LoVo (cell line): ENCODE measurements around the gene PTBP1.
"Not testable (repeated sequence)": the region's sequence is repeated elsewhere in the genome, so short reads cannot be mapped to it uniquely, and the experiment has no call there.

Experiments
- DNase-seq: peaks from one replicate; pipeline ENCODE4 v3.0.0-alpha.2; 2016; ENCODE audit warnings: low spot score

PTBP1 gene

GRCh38 chr19:829129-829758 is 32.0 kb downstream of the PTBP1 start:
- DNase-seq = no peak

DNA sequence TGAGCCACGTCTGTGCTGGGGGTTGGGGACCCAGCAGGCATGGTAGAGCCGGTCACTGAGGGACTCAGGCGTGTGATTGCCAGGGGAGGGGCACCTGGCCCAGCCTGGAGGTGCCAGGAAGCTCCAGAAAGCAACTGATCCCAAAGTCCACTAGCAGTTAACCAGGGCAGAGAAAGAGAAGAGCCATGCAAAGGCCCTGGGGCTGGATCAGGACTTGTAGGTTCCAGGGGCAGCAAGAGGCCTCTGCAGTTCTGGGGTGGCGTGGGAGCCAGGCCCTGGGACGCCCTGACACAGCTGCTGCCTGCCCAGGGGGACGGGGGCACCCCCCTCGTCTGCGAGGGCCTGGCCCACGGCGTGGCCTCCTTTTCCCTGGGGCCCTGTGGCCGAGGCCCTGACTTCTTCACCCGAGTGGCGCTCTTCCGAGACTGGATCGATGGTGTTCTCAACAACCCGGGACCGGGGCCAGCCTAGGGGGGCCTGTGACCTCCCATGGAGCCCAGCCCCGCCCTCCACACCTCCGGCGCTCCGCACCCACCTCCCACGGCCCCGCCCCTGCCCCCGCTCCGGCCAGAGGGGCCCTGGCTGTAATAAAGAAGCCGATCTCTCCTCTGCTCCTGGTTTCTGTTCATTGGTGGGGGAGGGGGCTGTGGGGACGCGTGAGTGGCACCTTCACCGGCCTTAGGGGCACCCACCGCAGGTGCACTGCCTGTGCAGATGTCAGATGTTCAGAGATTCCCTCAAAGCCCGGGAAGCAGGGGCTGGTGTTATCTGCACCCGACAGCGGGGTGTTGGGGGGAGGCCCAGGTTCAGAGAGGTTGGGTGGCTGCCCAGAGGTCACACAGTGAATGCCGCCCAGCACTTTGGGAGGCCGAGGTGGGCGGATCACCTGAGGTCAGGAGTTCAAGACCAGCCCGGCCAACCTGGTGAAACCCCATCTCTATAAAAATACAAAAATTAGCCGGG is 34.4 kb downstream of the PTBP1 start:
- no peak for DNase-seq

DNA sequence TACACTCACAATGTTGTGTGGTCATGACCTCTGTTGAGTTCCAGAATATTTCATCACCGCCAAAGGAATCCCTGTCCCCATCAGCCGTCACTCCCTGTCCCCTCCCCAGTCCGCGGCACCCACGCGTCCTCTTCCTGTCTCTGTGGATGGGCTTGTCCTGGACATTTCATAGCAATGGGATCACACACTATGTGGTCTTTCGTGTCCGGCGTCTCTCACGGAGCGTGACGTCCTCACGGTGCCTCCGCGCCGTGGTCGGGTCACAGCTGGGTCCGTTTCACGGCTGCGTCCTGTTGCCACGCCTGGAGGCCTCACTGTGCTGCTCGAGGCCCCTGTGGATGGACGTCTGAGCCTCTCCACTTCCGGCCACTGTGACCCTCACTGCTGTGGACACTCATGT is 37.0 kb downstream of the PTBP1 start:
- no peak for DNase-seq

- DNase-seq = no peak
These were observed 38.1 kb downstream of the PTBP1 start for GRCh38 chr19:835210-835810.

DNA sequence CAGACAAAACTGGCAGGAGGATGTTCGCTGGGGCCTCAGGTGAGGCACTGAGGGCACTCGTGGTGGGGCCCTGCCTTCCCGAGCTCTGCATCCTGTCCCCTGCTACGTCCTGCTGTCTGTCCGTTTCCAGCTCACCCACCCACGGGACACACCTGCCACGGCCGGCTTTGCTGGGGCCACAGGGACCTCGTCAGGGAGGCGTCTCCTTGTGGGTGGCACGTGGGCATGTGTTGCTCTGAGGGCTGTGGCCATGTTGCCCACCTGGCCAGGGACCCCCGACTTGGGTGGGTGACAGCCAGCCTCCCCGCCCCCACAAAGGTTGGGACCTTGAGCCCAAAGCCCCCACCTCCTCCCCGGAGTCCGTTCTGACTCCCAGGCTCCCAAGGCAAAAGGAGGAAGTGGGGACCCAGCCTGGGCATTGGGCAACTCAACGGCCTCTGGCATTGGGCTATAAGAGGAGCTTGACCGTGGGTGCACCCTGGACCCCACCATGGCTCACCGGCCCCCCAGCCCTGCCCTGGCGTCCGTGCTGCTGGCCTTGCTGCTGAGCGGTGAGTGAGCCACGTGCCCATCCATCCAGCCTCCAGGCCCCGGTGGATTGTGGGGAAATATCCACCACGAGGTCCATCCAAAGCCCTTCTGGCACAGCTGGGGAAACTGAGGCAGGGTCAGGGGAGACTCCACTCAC is 43.4 kb downstream of the PTBP1 start, which contains the start of gene PRTN3:
Gene PRTN3, plus strand, starts transcription at position 481 of the 688 bp plus-strand sequence. Its CDS starts 10 bp downstream, at position 491.
- no peak for DNase-seq

DNA sequence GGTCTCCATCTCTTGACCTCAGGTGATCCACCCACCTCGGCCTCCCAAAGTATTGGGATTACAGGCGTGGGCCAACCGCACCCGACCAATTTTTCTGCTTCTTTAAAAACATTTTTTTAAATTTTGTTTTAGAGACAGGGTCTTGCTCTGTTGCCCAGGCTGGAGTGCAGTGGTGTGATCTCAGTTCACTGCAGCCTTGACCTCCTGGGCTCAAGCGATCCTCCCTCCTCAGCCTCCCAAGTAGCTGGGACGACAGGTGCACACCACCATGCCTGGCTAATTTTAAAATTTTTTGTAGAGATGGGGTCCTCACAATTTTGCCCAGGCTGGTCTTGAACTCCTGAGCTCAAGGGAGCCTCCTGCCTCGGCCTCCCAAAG is 45.5 kb downstream of the PTBP1 start:
- DNase-seq = not testable (repeated sequence)

GRCh38 chr19:843180-843835 is 46.1 kb downstream of the PTBP1 start:
- no peak for DNase-seq

GRCh38 chr19:843836-844545 is 46.7 kb downstream of the PTBP1 start:
- DNase-seq = no peak

- DNase-seq = no peak
These were observed 47.3 kb downstream of the PTBP1 start for GRCh38 chr19:844546-844971.

DNA sequence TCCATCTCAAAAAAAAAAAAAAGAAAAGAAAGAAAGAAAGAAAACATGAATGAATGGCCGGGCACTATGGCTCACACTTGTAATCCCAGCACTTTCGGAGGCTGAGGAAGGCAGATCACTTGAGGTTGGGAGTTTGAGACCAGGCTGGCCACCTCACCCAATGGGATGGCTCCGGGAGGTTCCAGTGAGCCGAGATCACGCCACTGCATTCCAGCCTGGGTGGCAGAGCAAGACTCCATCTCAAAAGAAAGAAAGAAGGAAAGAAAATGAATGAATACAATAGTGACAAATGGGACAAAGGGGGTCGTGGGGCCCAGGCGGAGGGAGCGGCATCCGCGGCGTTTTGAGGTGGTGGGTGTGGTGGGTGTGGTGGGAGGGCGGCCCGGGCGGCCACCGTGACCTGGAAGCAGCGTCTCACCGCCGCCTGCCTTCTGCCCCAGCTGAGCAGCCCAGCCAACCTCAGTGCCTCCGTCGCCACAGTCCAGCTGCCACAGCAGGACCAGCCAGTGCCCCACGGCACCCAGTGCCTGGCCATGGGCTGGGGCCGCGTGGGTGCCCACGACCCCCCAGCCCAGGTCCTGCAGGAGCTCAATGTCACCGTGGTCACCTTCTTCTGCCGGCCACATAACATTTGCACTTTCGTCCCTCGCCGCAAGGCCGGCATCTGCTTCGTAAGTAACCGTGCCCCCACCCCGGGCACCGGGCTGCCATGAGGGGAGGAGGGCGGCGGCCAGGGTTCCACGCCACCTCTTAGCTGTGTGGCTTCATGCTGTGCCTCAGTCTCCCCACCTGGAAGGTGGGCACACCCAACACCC is 48.7 kb downstream of the PTBP1 start:
- DNase-seq = no peak

DNA sequence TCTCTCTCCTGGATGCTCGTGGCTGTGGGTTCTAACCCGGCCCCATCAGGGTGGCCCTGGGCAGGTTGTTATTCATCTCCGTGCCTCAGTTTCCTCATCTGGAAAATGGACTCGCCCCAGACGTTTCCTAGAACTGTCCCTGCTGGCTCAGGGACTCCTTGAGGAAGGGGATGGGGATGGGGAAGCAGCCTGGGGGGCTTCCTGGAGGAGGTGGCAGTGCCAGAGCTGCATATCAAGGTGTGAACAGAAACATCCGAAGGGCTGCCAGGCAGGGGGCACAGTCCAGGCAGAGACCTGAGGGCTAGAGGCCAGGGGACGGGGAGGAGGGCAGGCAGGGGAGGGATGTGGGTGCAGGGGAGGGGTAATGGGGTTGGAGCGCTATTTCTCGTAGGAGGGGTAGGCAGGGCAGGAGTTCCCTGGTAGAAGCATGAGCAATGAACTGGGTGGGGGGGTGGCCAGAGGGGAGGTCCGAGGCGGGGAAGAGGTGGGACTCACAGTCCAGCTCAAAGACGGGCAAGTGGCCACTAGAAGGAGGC is 51.2 kb downstream of the PTBP1 start:
- no peak for DNase-seq

DNA sequence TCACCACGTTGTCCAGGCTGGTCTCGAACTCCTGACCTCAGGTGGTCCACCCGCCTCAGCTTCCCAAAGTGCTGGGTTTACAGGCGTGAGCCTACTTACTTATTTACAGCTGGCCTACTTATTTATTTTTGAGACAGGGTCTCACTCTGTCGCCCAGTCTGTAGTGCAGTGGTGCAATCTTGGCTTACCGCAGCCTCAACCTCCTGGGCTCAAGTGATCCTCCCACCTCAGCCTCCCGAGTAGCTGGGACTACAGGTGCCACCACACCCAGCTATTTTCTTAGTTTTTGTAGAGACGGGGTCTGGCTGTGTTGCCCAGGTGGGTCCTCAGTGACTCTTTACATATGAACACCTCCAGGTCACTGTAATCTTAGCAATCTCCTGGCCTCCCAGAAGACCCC is 51.9 kb downstream of the PTBP1 start:
- DNase-seq = not testable (repeated sequence)

- no peak for DNase-seq
These were observed 53.1 kb downstream of the PTBP1 start for GRCh38 chr19:850221-850978.

DNA sequence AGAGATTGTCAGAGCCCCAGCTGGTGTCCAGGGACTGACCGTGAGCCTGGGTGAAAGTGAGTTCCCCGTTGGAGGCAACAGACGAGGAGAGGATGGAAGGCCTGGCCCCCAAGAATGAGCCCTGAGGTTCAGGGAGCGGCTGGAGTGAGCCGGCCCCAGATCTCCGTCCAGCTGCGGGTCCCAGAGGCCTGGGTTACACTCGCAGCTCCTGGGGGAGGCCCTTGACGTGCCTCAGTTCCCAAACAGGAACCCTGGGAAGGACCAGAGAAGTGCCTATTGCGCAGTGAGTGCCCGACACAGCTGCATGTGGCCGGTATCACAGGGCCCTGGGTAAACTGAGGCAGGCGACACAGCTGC is 53.7 kb downstream of the PTBP1 start:
- no peak for DNase-seq

DNA sequence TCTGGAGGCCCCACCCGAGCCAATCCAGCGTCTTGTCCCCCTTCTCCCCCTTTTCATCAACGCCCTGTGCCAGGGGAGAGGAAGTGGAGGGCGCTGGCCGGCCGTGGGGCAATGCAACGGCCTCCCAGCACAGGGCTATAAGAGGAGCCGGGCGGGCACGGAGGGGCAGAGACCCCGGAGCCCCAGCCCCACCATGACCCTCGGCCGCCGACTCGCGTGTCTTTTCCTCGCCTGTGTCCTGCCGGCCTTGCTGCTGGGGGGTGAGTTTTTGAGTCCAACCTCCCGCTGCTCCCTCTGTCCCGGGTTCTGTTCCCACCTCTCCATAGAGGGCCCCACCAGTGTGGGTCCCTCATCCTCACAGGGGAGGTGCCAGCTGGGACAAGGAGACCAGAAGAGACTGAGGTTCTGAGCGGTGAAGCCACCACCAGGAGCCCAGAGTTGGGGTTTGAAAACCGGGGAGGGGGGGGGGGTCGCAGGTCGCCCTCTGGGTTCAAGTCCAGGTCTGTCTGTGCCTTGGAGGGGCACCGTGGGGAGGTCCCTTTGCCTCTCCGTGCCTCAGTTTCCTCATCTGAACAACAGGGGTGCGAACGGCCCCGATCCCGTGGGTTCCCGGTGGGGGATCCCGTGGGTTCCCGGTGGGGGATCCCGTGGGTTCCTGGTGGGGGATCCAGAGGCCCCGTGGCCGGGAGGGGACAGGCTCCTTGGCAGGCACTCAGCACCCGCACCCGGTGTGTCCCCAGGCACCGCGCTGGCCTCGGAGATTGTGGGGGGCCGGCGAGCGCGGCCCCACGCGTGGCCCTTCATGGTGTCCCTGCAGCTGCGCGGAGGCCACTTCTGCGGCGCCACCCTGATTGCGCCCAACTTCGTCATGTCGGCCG is 55.1 kb downstream of the PTBP1 start, which contains the start of gene ELANE:
Gene ELANE, plus strand, starts transcription at position 168 of the 878 bp plus-strand sequence. Its CDS starts 26 bp downstream, at position 194.
- DNase-seq = no peak

DNA sequence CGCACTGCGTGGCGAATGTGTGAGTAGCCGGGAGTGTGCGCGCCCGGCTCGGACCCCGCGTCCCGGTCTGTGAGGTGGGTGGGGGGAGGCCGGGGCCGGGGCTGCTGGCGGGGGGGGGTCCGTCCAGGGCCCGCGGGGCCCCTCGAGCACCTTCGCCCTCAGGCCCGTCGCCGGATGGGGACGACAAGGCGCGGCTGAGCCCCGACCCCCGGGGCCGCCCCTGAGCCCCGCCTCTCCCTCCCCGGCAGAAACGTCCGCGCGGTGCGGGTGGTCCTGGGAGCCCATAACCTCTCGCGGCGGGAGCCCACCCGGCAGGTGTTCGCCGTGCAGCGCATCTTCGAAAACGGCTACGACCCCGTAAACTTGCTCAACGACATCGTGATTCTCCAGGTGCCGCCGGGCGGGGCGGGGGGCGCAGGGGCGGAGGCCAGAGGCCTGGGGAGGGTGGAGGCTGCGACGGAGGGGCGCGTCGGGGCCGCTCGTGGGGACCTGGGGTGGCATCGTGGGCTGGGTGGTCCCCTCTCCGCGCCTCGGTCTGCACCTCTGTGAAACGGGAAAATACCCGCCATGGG is 55.8 kb downstream of the PTBP1 start:
- no peak for DNase-seq

DNA sequence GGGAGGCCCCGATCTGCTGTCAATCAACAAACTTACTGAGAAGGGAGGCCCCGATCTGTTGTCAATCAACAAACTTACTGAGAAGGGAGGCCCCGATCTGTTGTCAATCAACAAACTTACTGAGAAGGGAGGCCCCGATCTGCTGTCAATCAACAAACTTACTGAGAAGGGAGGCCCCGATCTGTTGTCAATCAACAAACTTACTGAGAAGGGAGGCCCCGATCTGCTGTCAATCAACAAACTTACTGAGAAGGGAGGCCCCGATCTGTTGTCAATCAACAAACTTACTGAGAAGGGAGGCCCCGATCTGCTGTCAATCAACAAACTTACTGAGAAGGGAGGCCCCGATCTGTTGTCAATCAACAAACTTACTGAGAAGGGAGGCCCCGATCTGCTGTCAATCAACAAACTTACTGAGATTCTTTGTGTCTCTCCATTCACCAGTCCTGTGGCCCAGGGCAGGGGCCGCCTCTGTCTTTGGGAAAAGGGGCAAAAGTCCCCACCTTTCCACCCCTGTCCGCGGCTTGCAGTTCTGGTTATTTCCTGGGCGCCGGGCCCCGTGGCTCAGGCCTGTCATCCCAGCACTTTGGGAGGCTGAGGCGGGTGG is 56.5 kb downstream of the PTBP1 start:
- not testable (repeated sequence) for DNase-seq
